ENCODE measurements around the gene NDUFS5.
"Not testable (repeated sequence)": the region's sequence is repeated elsewhere in the genome, so short reads cannot be mapped to it uniquely, and the experiment has no call there.

- TF ChIP-seq CTCF (IDR thresholded peaks at IDR 0.05); ZFX (IDR thresholded peaks at IDR 0.05; ENCODE audit: borderline replicate concordance): not testable (repeated sequence)
These were observed 48.0 kb upstream of the NDUFS5 start for GRCh38 chr1:38978245-38978542.
